ENCODE data around the gene SMIM14.
A peak's percentile ranks its signal among the peaks of the same experiment; 100 is the strongest.
"Not testable (repeated sequence)": the region's sequence is repeated elsewhere in the genome, so short reads cannot be mapped to it uniquely, and the experiment has no call there.

SMIM14 gene

DNA sequence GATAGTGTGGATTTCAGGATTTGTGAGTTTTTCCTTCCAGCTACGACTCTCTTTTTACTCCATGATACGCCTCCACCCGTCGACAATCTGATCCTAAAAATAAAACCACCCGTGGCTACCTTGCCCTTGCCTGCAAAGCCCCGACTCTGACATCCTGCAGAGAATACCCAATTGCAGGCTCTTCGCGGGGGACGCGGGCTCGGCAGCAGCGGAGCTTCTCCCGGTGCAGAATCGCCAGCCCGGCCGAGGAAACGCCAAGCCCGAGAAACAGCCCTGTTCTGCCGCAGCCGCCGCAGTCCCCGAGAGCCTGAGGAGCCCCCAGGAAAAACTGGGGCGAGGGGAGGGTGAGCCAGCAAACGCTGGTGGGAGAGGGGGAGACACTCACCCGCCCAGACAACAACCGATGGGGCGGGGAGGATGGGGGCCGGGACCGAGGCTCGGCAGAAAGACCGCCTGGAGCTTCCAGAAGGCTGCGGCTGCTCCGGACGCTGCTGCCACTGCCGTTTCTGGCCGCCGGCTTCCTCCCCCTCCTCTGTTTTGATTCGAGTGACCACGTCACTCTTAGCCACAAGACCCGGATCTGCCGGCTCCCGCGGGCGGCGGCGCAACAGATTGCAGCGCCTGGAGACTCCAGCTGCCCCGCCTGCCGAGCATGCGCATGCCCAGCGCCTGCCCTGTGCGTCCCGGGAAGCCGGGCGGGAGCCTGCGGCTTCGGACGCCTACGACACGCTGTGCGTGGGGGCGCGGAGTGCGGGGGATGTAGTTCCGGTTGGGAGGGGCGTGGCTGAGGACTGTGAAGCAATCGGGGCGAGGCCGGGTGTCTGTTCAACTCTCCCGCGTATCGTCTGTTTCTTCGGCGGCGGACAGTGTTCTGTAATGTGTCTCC, at the start of gene SMIM14:
SMIM14 (minus strand) TSS at position 512 of the 886 bp plus-strand sequence. CDS start 33,720 bp downstream, outside the sequence.
- DNase-seq (ENCODE audit: low read depth): peak; percentile 98

- no peak for DNase-seq (ENCODE audit: low read depth)
Observed at GRCh38 chr4:39687014-39687413, 48.3 kb upstream of the SMIM14 start.

DNA sequence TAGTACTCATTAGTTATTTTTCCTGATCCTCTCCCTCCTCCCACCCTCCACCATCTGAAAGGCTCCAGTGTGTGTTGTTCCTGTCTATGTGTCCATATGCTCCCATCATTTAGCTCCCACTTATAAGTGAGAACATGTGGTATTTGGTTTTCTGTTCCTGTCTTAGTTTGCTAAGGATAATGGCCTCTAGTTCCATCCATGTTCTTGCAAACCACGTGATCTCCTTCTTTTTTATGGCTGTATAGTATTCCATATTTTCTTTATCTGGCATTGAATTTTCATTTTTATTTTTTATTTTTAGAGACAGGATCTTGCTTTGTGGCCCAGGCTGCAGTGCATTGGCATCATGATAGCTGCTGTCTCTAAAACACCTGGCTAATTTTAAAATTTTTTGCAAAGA, 47.3 kb upstream of the SMIM14 start:
- DNase-seq (ENCODE audit: low read depth): no peak

GRCh38 chr4:39682138-39682537, 43.5 kb upstream of the SMIM14 start:
- no peak for DNase-seq (ENCODE audit: low read depth)

- DNase-seq (ENCODE audit: low read depth): not testable (repeated sequence)
Observed at GRCh38 chr4:39681003-39681402, 42.3 kb upstream of the SMIM14 start.

- not testable (repeated sequence) for DNase-seq (ENCODE audit: low read depth)
Observed at GRCh38 chr4:39675681-39676080, 37.0 kb upstream of the SMIM14 start.

GRCh38 chr4:39670296-39670695, 31.6 kb upstream of the SMIM14 start:
- not testable (repeated sequence) for DNase-seq (ENCODE audit: low read depth)

GRCh38 chr4:39668887-39669286, 30.2 kb upstream of the SMIM14 start:
- no peak for DNase-seq (ENCODE audit: low read depth)

DNA sequence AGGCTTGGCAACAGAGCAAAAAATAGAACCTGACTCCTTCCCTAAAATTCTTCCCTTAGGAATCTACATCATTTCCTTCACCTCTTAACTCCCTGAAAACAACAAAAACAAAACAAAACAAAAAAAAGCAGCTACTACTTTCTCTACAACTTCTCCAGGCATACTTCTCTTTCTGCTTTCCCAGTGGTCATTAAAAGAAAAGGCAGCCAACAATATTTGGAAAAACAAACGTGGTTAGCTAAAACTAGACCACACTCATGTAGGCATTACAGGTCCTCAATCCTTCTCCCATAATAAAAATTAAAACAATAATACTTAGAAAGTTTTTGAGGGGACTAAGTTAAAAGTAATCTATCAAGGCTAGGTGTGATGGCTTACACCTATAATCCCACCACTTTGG, 29.0 kb upstream of the SMIM14 start:
- DNase-seq (ENCODE audit: low read depth): no peak

GRCh38 chr4:39664828-39665731, 26.4 kb upstream of the SMIM14 start:
- peak; percentile 52 for DNase-seq (ENCODE audit: low read depth)

DNA sequence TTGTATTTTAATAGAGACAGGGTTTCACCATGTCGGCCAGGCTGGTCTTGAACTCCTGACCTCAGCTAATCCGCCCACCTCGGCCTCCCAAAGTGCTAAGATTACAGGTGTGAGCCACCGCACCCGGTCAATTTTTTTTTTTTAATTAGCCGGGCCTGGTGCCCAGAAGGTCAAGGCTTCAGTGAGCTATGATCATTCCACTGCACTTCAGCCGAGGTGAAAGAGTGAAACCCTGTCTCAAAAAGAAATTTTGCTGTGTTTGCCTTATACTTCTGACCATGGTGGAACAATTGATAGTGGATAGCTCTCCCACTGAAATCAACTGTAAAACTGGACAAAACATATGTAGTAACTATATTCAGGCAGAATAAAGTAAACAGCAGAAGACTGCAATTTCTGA, 24.0 kb upstream of the SMIM14 start:
- DNase-seq (ENCODE audit: low read depth): no peak

DNA sequence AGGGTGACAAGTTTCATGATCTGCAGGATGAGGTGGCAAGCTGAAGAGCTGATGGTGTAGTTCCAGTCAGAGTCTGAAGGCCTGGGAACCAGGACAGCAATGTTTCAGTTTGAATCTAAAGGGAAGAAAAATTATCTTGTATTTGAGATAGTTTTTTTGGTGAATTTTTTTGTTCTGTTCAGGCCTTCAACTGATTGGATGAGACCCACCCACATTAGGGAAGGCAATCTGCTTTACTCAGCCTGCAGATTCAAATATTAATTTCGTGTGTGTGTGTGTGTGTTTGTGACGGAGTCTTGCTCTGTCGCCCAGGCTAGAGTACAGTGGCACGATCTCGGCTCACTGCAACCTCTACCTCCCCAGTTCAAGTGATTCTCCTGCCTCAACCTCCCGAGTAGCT, 22.1 kb upstream of the SMIM14 start:
- DNase-seq (ENCODE audit: low read depth): no peak

- no peak for DNase-seq (ENCODE audit: low read depth)
Observed at GRCh38 chr4:39660045-39660444, 21.4 kb upstream of the SMIM14 start.

DNA sequence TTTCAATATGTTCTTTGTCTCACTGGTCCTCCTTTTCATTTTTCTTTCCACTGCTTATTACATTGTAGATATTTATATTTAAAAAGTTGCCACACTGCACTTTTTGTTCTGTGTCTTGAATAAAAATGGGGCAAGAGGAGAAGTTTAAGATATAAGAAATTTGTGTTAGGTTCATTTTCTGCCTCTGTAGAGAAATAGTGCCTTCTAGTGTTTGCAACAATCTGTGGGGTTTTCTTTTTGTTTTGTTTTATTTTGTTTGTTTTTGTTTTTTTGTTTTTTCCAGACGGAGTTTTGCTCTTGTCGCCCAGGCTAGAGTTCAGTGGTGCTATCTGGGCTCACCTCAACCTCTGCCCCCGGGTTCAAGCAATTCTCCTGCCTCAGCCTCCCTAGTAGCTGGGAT, 20.1 kb upstream of the SMIM14 start:
- no peak for DNase-seq (ENCODE audit: low read depth)

DNA sequence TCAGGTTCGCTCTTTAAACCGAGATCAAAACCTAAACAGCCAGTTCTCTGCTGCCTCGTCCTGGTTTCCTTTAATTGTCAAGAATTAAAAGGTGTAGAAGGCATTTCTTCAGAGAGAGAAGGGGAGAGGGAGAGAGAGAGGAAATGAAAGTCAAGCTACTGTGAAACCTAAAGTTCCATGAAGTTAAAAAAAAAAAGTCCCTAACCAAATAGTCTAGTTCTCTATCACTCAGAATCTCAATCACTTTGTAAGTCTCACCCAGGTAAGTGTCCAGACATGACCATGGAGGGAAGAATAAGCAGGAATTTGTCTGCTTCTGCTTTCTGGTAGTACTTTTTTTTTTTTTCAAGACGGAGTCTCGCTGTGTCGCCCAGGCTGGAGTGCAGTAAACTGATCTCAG, 18.8 kb upstream of the SMIM14 start:
- no peak for DNase-seq (ENCODE audit: low read depth)

- not testable (repeated sequence) for DNase-seq (ENCODE audit: low read depth)
Observed at GRCh38 chr4:39656638-39657037, 18.0 kb upstream of the SMIM14 start.

- DNase-seq (ENCODE audit: low read depth): no peak
Observed at GRCh38 chr4:39655876-39656275, 17.2 kb upstream of the SMIM14 start.

DNA sequence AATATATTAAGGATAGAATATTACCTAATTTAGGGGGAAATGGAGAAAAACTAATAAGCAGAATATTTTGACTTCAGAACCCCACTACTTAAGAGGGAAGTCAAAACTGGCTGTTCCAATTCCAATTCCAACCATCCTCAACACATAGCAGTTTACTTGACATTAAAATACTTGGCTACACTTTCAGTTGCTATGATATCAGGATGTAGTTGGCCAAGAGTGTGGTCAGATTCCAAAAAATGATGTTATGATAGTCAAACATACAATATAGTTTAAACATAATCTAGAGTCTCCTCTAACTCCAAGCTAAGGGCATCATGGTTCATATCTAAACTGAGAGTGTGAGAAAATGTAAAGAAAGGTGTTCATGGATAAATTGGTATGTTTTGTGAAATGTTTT, 16.5 kb upstream of the SMIM14 start:
- no peak for DNase-seq (ENCODE audit: low read depth)

DNA sequence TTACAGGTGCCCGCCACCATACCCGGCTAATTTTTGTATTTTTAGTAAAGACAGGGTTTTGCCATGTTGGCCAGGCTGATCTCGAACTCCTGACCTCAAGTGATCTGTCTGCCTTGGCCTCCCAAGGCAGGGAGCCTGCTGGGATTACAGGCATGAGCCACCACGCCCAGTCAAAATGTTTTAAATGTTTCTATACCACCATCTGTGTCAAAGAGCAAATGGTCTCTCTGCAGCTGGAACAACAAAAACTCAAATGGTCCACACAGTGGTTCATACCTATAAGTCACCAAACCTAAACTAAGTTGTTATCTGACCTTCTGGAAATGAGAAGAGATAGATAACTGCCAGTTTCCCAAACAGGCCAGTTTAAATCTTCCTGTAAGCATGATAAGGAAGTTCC, 12.9 kb upstream of the SMIM14 start:
- DNase-seq (ENCODE audit: low read depth): not testable (repeated sequence)

DNA sequence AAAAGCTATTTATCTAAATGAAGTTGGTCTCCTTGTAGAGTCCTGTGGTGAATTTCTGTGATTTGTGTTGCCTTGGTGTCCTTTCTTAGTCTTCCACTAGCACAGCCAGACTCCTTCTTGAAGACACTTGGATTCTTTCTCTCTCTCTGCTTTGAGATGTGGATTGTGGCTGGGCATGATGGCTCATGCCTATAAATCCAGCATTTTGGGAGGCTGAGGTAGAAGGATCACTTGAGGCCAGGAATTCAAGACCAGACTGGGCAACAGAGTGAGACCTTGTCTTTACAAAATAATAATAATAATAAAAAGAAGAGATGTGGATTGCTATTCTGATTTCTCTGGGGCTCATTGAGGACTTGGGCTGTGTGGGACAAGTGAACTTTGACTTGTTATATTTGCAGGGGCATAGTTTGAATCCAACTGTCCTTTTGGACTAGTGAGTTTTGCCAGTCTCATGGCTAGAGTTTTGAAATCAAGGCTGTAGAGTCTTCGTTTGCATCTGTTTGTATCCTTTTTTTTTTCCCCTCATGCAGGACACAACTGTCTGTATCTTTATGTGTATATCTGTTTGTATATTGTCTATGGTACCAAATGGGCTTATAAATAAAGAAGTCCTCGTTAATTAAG, 11.1 kb upstream of the SMIM14 start:
- DNase-seq (ENCODE audit: low read depth): no peak

DNA sequence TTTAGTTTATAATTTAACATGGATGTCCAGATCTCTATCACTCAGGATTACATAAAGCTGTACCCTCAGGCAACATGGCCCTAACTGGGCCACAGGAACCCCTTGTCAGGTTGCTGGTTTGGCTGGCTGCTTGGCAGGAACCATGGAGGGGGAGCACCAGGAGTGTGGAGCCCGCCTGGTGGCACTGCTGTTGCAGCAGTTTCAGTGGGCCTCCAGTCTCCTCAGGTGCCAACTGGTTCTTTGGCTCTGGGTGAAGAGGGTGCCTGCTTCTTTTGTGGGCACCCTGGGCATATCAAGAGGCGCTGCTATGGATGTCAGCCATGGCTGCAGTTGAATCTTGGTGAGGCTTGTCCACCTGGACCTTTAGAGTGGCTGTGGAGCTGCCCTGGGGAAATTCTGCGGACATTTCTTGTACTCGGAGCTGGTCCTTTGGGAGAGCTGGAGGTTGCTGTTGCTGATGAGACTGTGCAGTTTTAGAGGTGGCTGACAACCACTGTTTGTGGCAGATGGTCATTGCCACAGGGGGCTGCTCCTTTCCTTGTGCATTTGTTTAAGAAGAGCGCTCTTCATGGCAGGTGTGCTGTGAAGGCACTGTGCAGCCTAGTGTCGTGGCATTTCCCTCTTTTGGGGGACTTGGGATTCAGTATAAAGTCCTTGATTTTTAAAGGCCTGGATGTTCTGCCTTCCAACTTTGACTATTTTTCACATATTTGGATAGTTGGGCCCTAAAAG, 10.3 kb upstream of the SMIM14 start:
- DNase-seq (ENCODE audit: low read depth): no peak

- DNase-seq (ENCODE audit: low read depth): no peak
Observed at GRCh38 chr4:39648213-39648612, 9.5 kb upstream of the SMIM14 start.

Measured in EH (cell line).